GM12878 (cell line): ENCODE data around the gene ASTL. TPM values are rescaled to one million over a fixed set of nuclear protein-coding genes. Genes with fewer than 3 reads are reported as not detected.

Experiments used
- ATAC-seq: fragments of 200-7000 bp; cut with Tn5 transposase; 3 replicates; pipeline ENCODE4 v1.9.1; 2020; ENCODE audit warnings: mild to moderate bottlenecking, moderate library complexity
- BruUV-seq: library from RNA; stranded (reverse); fragments of 400-500 nt; replicated peaks from 2 replicates; lab custom pipeline; 2021; lab: Mats Ljungman, UMichigan
- CTCF ChIA-PET: fragments of 300-600 bp; sonication (Branson Sonifier 250); formaldehyde crosslinking; extraction: SDS; loops from one replicate; lab custom pipeline; 2021; ENCODE audit warnings: inconsistent platforms; lab: Yijun Ruan, JAX
- POLR2A ChIA-PET: fragments of 350-600 bp; formaldehyde crosslinking; extraction: SDS; loops from one replicate; lab custom pipeline; 2021; ENCODE audit warnings: inconsistent platforms; lab: Charles Lee
- RAD21 ChIA-PET: fragments of 300-600 bp; sonication (Branson Sonifier 250); formaldehyde crosslinking; loops from one replicate; lab custom pipeline; 2023; ENCODE audit warnings: antibody characterized with exemption; ENCODE audit not compliant: unreplicated experiment; lab: Charles Lee
- SMC1A ChIA-PET: fragments of 300-600 bp; sonication (Branson Sonifier 250); formaldehyde crosslinking; loops from one replicate; lab custom pipeline; 2023; ENCODE audit not compliant: unreplicated experiment, uncharacterized antibody; lab: Charles Lee
- DNase-seq: peaks from one replicate; pipeline ENCODE4 v3.0.0-alpha.2; 2011; ENCODE audit warnings: low read depth, low spot score
- FAIRE-seq: peaks from 3 replicates; lab custom pipeline; 2011; peaks lifted over from hg19 to GRCh38; lab: Jason Lieb, UNC
- H2AFZ ChIP-seq: 2 replicates; pipeline ENCODE4 v1.6.0; 2011; ENCODE audit warnings: low read depth, low read length, control low read depth; ENCODE audit not compliant: control insufficient read depth
- H3K27ac ChIP-seq: 2 replicates; pipeline ENCODE4 v1.5.1; 2011; ENCODE audit warnings: control low read depth; ENCODE audit not compliant: control insufficient read depth, insufficient read depth
- H3K27me3 ChIP-seq, 2 experiments: replicated peaks in 1 of 2; 2 replicates each; pipeline versions ENCODE4 v1.6.0 to v1.6.1; 2011; ENCODE audit warnings: low read length in 1 of 2; ENCODE audit not compliant: control insufficient read depth in 2 of 2, insufficient read depth in 2 of 2
- H3K36me3 ChIP-seq, 2 experiments: 2 replicates each; pipeline ENCODE4 v1.5.1; 2011; ENCODE audit warnings: low read length in 1 of 2; ENCODE audit not compliant: control insufficient read depth in 2 of 2, insufficient read depth in 2 of 2
- H3K4me1 ChIP-seq: 2 replicates; pipeline ENCODE4 v1.6.1; 2011; ENCODE audit warnings: mild to moderate bottlenecking, low read length, moderate library complexity, mixed read lengths; ENCODE audit not compliant: control insufficient read depth, insufficient read depth
- H3K4me2 ChIP-seq: 2 replicates; pipeline ENCODE4 v1.6.0; 2011; ENCODE audit warnings: control low read depth; ENCODE audit not compliant: control insufficient read depth, insufficient read depth
- H3K4me3 ChIP-seq: fragments of 200-600 bp; sonication (generic); 2 replicates; pipeline ENCODE4 v1.5.1; 2016
- H3K79me2 ChIP-seq: 2 replicates; pipeline ENCODE4 v1.6.0; 2011; ENCODE audit warnings: low read length; ENCODE audit not compliant: control insufficient read depth, insufficient read depth
- H3K9ac ChIP-seq: 2 replicates; pipeline ENCODE4 v1.8.0; 2011; ENCODE audit warnings: low read length, control low read depth, mixed read lengths; ENCODE audit not compliant: control insufficient read depth, insufficient read depth
- H3K9me3 ChIP-seq: replicated peaks from 3 replicates; pipeline ENCODE4 v1.5.1; 2011; ENCODE audit warnings: mild to moderate bottlenecking, low read length; ENCODE audit not compliant: control insufficient read depth, insufficient read depth
- H4K20me1 ChIP-seq: 2 replicates; pipeline ENCODE4 v1.6.0; 2011; ENCODE audit not compliant: control insufficient read depth, insufficient read depth
- ATF2 ChIP-seq: IDR thresholded peaks from 2 replicates; pipeline ENCODE4 v1.6.1; 2012; ENCODE audit warnings: low read length, inconsistent platforms
- BCL3 ChIP-seq: IDR thresholded peaks from 2 replicates; pipeline ENCODE4 v1.6.1; 2011; ENCODE audit warnings: borderline replicate concordance, low read depth, mild to moderate bottlenecking, moderate library complexity, low read length; ENCODE audit not compliant: insufficient read depth, poor library complexity, severe bottlenecking
- CBX3 ChIP-seq: fragments of 200-600 bp; sonication (generic); IDR thresholded peaks from 2 replicates; pipeline ENCODE4 v1.6.1; 2016; ENCODE audit warnings: low read depth, borderline replicate concordance
- E4F1 ChIP-seq: fragments of 450-650 bp; IDR thresholded peaks from 2 replicates; pipeline ENCODE4 v1.6.1; 2018; ENCODE audit warnings: borderline replicate concordance, mild to moderate bottlenecking; ENCODE audit not compliant: partially characterized antibody
- HCFC1 ChIP-seq: fragments of 150-350 bp; IDR thresholded peaks from 2 replicates; pipeline ENCODE4 v1.6.1; 2014; ENCODE audit warnings: low read length
- NFXL1 ChIP-seq: fragments of 450-650 bp; IDR thresholded peaks from 2 replicates; pipeline ENCODE4 v1.6.1; 2017; ENCODE audit warnings: antibody characterized with exemption, mild to moderate bottlenecking, borderline replicate concordance
- PAX5 ChIP-seq: IDR thresholded peaks from 2 replicates; pipeline ENCODE4 v1.6.1; 2011; ENCODE audit warnings: low read depth, low read length, borderline replicate concordance
- PML ChIP-seq: IDR thresholded peaks from 2 replicates; pipeline ENCODE4 v1.6.1; 2012; ENCODE audit warnings: low read length, inconsistent platforms
- STAT3 ChIP-seq: IDR thresholded peaks from 2 replicates; pipeline ENCODE4 v1.6.1; 2011; ENCODE audit warnings: low read depth, low read length, improper control_type of control experiment
- TCF3 ChIP-seq: IDR thresholded peaks from 2 replicates; pipeline ENCODE4 v1.6.1; 2012; ENCODE audit warnings: low read depth, mild to moderate bottlenecking, low read length, borderline replicate concordance; ENCODE audit not compliant: insufficient read depth
- USF1 ChIP-seq: IDR thresholded peaks from 2 replicates; pipeline ENCODE4 v1.6.1; 2011; ENCODE audit warnings: borderline replicate concordance, low read depth, mild to moderate bottlenecking, moderate library complexity, mixed read lengths, low read length; ENCODE audit not compliant: insufficient read depth; ENCODE audit errors: extremely low read length
- YBX1 ChIP-seq: fragments of 450-650 bp; IDR thresholded peaks from 2 replicates; pipeline ENCODE4 v1.6.1; 2016; ENCODE audit warnings: antibody characterized with exemption
- WGBS: methylation state at CpG from one replicate; pipeline ENCODE4 v1.1.6; 2016; ENCODE audit warnings: low lambda C conversion rate; ENCODE audit not compliant: insufficient replicate concordance, insufficient coverage; ENCODE audit errors: missing lambda C conversion rate; 5-methylcytosine and 5-hydroxymethylcytosine counted together
- in situ Hi-C: fragments of 300-500 bp; cut with MboI; formaldehyde crosslinking; loops from 9 replicates; pipeline ENCODE4 v1.14.3; 2018; ENCODE audit warnings: mixed read lengths
- intact Hi-C: fragments of 100-400 bp; cut with micrococcal nuclease; formaldehyde crosslinking; loops from one replicate; pipeline ENCODE4 v1.14.2; 2022; ENCODE audit not compliant: unreplicated experiment
- polyA plus RNA-seq, 11 experiments: library from polyadenylated mRNA; depleted of rRNA in 4 of 11; unstranded in 6 of 11; stranded (reverse) in 5 of 11; fragments of >200 nt; fragmentation: Nextera tagmentation in 4 of 11; fragmentation: Illumina TruSeq in 1 of 11; extraction: Ambion mirVana in 4 of 11; extraction: Trizol in 1 of 11; gene quantifications; 1 replicate in 1 of 11; 2 replicates in 10 of 11; pipeline versions ENCODE4 v1.2.1 to v1.2.3, GENCODE V29; 2011 to 2016; ENCODE audit warnings: inconsistent platforms in 2 of 11, missing spikeins in 2 of 11, low read depth in 1 of 11
- total RNA-seq, 4 experiments: library from RNA; depleted of rRNA in 3 of 4; stranded (reverse); fragments of >200 nt in 3 of 4; fragmentation: Illumina TruSeq in 1 of 4; extraction: Trizol in 1 of 4; gene quantifications; 2 replicates each; pipeline versions ENCODE4 v1.2.1 to v1.2.3, GENCODE V29; 2013 to 2021

Gene ASTL
- total and polyA plus RNA-seq, 10 of the 15 experiments (the other 5 are each of a cell fraction or from before 2014, with no cell fraction given): 0.18 to 1.0 (median 0.38) TPM; not detected in 4

- no peaks in the 10 kb centered on the region for H3K4me1 ChIP-seq
- no peak overlapping the region for H2AFZ ChIP-seq
- no peaks in the 10 kb centered on the region for H3K36me3 ChIP-seq
- CTCF ChIA-PET: no interaction called here
- POLR2A ChIA-PET: no interaction called here
- no peak overlapping the region for H3K9ac ChIP-seq
- WGBS: 52% methylated on average over 3 of the region's 3 CpGs
- no peak overlapping the region for H3K27ac ChIP-seq
- no peaks in the 10 kb centered on the region for H4K20me1 ChIP-seq
- intact Hi-C loops (no loop called here), in situ Hi-C loops (no loop called here)
- RAD21 ChIA-PET: no interaction called here
- H3K27me3 ChIP-seq: no peaks in the 10 kb centered on the region
- H3K4me3 ChIP-seq: no peak overlapping the region
- ATAC-seq (no peak), DNase-seq (no peak), FAIRE-seq (no peak)
- BruUV-seq: no TSS peak
- H3K79me2 ChIP-seq: no peaks in the 10 kb centered on the region
- H3K4me2 ChIP-seq: no peak overlapping the region
- TF ChIP-seq TCF3 (no peak), HCFC1 (no peak), PML (no peak), CBX3 (no peak)
- SMC1A ChIA-PET: interaction anchor here (0.7 kb wide), 2 partner anchors 46 to 100 kb away, joined by 3 to 4 read pairs; no protein-coding TSS in a partner anchor
- no peaks in the 10 kb centered on the region for H3K9me3 ChIP-seq
These were observed 45.4 kb downstream of the ASTL start for GRCh38 chr2:96092951-96093350.

GRCh38 chr2:96092573-96092877, 45.8 kb downstream of the ASTL start:
- Histone ChIP-seq H3K9ac (no peak overlapping the region), H3K27me3 (no peaks in the 10 kb centered on the region), H2AFZ (no peak overlapping the region), H3K79me2 (no peaks in the 10 kb centered on the region), H3K36me3 (no peaks in the 10 kb centered on the region), H3K4me1 (no peaks in the 10 kb centered on the region), H3K4me3 (no peak overlapping the region), H3K27ac (no peak overlapping the region), H3K9me3 (no peaks in the 10 kb centered on the region), H3K4me2 (no peak overlapping the region), H4K20me1 (no peaks in the 10 kb centered on the region)
- ChIA-PET SMC1A (interaction anchor here (0.7 kb wide), 1 partner anchor 100 kb away, joined by 3 read pairs; no protein-coding TSS in a partner anchor), CTCF (no interaction called here), POLR2A (no interaction called here), RAD21 (no interaction called here)
- no TSS peak for BruUV-seq
- ATAC-seq: no peak
- DNase-seq: no peak
- no peak for FAIRE-seq
- in situ Hi-C loops (no loop called here), intact Hi-C loops (no loop called here)
- TF ChIP-seq PAX5 (no peak), YBX1 (no peak), BCL3 (no peak), NFXL1 (no peak), STAT3 (no peak), E4F1 (no peak), USF1 (no peak), ATF2 (no peak)
- WGBS: 55% methylated on average over 4 of the region's 4 CpGs
